ENCODE data around the gene ATG4B.

ATG4B gene

DNA sequence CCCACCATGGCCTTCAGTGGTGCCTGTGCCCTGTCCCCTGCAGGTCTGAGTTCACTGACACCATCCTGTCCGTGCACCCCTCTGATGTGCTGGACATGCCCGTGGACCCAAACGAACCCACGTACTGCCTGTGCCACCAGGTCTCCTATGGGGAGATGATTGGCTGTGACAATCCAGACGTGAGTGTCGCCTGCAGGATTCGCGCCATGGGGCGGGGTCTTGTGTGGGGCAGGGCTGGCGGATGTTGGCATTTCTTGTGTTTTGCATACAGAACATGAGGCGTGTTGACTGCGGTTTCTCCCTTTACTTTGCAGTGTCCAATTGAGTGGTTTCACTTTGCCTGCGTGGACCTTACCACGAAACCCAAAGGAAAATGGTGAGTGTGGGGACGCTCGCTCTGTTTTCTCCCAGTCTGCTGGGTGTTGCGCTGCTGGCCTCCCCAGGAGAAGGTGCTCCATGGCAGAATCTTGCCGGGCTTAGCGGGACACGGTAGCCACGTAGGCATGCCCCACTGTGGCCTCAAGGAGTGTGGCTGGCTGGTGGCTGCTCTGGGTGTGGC is 85.5 kb downstream of the ATG4B start:
- no peak for DNase-seq (ENCODE audit: insufficient read length, low spot score)
- TF ChIP-seq POLR2A (IDR thresholded peaks at IDR 0.05; ENCODE audit: low read depth, low read length), result no peak
- FAIRE-seq, result no peak

Measured in H54 (cell line).